GM18868 (cell line): ENCODE data around the gene TRIM49B.
"Not testable (repeated sequence)": the region's sequence is repeated elsewhere in the genome, so short reads cannot be mapped to it uniquely, and the experiment has no call there.

ENCODE experiments used
- ATAC-seq: cut with Tn5 transposase; IDR thresholded peaks from one replicate; pipeline ENCODE4 v1.9.1; 2021; ENCODE audit warnings: mild to moderate bottlenecking, moderate library complexity; ENCODE audit not compliant: unreplicated experiment

TRIM49B gene, protein sequence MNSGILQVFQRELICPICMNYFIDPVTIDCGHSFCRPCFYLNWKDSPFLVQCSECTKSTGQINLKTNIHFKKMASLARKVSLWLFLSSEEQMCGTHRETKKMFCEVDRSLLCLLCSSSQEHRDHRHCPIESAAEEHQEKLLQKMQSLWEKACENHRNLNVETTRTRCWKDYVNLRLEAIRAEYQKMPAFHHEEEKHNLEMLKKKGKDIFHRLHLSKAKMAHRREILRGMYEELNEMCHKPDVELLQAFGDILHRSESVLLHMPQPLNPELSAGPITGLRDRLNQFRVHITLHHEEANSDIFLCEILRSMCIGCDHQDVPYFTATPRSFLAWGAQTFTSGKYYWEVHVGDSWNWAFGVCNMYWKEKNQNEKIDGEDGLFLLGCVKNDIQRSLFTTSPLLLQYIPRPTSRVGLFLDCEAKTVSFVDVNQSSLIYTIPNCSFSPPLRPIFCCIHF

DNA sequence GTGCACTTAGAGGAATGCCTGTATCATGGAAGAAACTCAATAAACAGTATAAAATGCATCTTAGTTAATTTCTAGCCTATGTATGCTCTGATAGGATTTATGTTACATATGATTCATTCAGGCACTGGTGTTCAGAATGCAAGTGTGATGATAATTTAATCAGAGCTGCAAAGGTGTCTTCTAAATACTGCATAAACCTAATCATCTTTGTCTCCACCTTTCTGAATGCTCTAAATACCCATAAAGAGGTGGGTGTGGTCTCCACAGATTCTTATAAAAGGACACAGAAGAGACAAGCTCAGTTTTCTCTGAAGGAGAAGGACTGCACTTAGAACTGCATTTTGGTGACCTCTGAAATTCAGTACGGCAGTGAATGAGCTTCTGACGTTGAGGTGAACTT, at the start of gene TRIM49B:
Gene TRIM49B (plus strand): TSS at position 301 of the 400 bp plus-strand sequence. CDS start 2,777 bp downstream, outside the sequence.
- ATAC-seq, result not testable (repeated sequence)

DNA sequence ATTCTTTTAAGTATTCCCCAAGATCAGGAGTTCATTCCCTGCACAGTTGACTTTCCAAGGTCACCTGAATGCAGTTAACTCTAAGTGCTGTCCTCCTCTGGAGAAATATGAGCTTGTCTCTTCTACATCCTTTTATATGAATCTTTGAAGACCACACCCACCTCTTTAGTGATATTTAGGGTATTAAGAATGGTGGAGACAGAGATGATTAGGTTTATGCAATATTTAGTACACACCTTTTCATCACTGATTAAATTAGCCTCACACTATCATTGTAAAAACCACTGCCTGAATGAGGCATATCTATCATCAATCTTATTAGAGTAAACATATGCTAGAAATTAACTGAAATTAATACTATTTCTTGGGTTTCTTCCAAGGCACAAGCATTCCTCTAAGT, 44.8 kb upstream of the TRIM49B start, which contains the start of gene TRIM51G:
Gene TRIM51G (minus strand): TSS at position 101 of the 400 bp plus-strand sequence. CDS start 2,190 bp downstream, outside the sequence.
- ATAC-seq, result not testable (repeated sequence)

- ATAC-seq, result not testable (repeated sequence)
Measured at GRCh38 chr11:49048229-49048628, 19.6 kb downstream of the TRIM49B start.

GRCh38 chr11:49049821-49050220, 21.2 kb downstream of the TRIM49B start:
- not testable (repeated sequence) for ATAC-seq

DNA sequence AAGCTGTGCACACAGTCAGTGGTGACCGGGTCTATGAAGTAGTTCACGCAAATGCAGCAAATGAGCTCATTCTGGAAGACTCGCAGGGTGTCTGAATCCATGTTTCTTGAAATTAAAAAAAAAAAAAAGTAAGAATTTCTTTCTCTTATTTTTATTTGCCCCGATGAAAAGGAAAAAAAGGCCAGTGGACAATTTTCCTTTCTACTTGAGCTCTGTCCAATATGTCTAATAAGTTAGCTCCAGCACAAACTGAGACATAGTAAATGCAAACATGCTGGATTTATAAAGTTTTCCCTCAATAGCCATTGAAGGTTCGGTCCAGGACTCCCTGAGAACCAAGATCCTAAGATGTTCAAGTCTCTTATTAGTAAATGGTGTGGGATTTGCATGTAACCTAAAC, 30.4 kb downstream of the TRIM49B start, which contains the start of gene TRIM64C:
Gene TRIM64C (minus strand): TSS at position 101 of the 400 bp plus-strand sequence. CDS start 0 bp downstream, at position 101.
- not testable (repeated sequence) for ATAC-seq

DNA sequence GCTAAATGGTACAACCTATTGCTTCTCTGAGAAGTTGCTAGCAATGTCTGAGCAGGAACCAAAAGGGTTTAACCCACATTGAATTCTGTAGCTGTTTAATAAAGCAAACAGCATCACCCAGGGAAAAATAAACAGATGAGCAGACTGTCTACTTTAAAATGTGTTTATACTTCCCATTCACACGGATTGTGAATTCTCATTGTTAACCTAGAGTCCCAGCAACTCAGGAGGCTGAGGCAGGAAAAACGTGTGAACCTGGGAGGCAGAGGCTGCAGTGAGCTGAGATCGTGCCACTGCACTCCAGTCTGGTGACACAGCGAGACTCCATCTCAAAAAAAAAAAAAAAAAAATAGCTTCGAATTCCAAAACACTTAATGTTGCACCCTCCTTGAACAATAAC, 41.3 kb downstream of the TRIM49B start:
- not testable (repeated sequence) for ATAC-seq
